Cardiac fibroblast (primary cell): Measurements from ENCODE around the gene FAM117A.

Source experiments
- DNase-seq, 2 donors: peaks; one replicate each; pipeline versions ENCODE4 v3.0.0 to v3.0.0-alpha.2; 2010; ENCODE audit warnings: low read depth in 2 of 2
- H3K4me3 ChIP-seq, 2 donors: replicated peaks in 1 of 2; 1 replicate in 1 of 2; 2 replicates in 1 of 2; pipeline ENCODE4 v1.5.1; 2011; ENCODE audit warnings: low read depth in 2 of 2, low read length in 2 of 2, mild to moderate bottlenecking in 2 of 2, moderate library complexity in 1 of 2
- TF ChIP-seq, protein P1 (sequence below): IDR thresholded peaks from one replicate; pipeline ENCODE4 v1.5.1; 2011; ENCODE audit warnings: low read depth, mild to moderate bottlenecking, low read length, inconsistent platforms

FAM117A gene

DNA sequence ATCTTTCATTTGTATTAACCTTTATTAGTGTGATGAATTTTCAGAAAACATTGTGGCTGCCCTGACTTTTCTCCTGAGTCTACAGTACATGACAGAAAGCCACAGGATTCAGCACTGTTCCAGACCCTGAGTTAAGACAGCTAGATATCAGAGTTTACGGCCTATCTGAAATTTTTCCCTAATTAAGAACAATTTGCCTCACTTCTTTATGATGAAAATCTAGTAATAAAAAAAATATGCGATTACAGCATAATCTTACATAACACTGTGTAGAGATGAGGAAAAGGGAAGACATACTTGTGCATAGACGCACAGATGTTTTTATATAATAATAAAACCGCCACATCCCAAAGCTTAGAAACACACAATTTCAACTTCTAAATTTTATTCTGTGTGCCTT, 93.3 kb downstream of the FAM117A start:
- no peak overlapping the region for H3K4me3 ChIP-seq

DNA sequence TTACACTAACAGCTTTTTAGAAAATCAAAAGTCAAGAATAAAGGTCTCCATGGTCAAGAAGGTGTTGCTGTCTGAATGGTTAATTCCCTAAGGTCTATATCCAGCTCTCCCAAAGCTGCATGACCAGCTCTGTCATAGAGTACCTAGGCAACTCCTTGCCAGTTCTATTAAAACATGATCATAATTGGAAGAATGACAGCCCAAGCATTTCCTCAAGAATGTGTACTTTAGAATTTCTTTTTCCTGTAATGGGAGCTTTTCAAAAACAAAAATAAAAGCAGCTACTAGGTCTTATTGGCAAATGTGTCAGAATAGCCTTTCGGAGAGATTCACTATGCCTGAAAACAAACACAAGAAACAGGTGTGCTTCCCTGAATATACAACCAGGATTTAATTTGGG, 93.9 kb downstream of the FAM117A start:
- H3K4me3 ChIP-seq, result no peak overlapping the region
- no peak for DNase-seq
- TF ChIP-seq, protein P1, sequence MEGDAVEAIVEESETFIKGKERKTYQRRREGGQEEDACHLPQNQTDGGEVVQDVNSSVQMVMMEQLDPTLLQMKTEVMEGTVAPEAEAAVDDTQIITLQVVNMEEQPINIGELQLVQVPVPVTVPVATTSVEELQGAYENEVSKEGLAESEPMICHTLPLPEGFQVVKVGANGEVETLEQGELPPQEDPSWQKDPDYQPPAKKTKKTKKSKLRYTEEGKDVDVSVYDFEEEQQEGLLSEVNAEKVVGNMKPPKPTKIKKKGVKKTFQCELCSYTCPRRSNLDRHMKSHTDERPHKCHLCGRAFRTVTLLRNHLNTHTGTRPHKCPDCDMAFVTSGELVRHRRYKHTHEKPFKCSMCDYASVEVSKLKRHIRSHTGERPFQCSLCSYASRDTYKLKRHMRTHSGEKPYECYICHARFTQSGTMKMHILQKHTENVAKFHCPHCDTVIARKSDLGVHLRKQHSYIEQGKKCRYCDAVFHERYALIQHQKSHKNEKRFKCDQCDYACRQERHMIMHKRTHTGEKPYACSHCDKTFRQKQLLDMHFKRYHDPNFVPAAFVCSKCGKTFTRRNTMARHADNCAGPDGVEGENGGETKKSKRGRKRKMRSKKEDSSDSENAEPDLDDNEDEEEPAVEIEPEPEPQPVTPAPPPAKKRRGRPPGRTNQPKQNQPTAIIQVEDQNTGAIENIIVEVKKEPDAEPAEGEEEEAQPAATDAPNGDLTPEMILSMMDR, result no peak

More for the DNA sequence above, 93.3 kb downstream of the FAM117A start:
- DNase-seq, result no peak
- TF ChIP-seq, protein P1, result no peak

DNA sequence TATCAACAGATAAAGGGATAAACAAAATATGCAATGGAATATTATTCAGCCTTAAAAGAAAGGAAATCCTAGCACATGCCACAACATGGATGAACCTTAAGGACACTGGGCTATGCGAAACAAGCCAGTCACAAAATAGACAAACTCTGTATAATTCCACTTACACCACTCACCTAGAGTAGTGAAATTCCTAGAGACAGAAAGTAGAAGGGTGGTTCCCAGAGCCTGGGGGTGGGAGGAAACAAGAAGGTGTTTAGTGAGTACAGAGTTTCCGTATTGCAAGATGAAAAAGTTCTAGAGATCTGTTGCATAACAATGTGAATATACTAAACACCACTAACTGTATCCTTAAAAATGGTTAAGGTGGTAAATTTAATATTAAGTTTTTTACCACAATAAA, 96.1 kb downstream of the FAM117A start:
- DNase-seq, result no peak
- H3K4me3 ChIP-seq, result no peak overlapping the region
- TF ChIP-seq, protein P1, result no peak

DNA sequence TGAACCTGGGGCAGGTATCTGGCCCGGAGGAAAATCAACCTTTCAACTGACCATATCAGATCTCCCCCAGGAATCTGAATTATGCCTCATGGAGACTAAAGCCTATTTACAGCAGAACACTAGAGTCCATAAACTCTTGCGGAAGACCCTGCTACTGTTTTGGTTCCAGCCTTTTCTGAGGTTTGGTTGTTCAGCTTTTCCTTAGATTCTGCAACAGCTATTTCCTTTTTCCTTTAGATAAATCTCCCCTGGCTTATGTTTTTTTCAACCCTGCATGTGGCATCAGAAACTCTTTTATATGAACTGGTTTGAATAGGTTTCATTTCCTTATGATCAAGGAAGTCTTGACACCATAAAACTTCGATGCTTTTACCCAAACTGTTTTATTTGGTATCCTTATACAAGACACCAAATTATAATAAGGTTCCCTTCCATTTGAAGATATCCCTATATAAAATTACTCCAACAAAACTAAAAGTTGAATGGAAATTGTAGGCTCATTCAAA, 99.2 kb downstream of the FAM117A start:
- no peak for DNase-seq
- H3K4me3 ChIP-seq, result no peak overlapping the region
- TF ChIP-seq, protein P1, result no peak
